Inflammatory macrophage treated with lipopolysaccharide for 4 hours (primary cell): ENCODE measurements around the gene SYCN.

ENCODE experiments used
- DNase-seq: peaks from one replicate; pipeline ENCODE4 v3.0.0-alpha.2; 2020

Gene SYCN

DNA sequence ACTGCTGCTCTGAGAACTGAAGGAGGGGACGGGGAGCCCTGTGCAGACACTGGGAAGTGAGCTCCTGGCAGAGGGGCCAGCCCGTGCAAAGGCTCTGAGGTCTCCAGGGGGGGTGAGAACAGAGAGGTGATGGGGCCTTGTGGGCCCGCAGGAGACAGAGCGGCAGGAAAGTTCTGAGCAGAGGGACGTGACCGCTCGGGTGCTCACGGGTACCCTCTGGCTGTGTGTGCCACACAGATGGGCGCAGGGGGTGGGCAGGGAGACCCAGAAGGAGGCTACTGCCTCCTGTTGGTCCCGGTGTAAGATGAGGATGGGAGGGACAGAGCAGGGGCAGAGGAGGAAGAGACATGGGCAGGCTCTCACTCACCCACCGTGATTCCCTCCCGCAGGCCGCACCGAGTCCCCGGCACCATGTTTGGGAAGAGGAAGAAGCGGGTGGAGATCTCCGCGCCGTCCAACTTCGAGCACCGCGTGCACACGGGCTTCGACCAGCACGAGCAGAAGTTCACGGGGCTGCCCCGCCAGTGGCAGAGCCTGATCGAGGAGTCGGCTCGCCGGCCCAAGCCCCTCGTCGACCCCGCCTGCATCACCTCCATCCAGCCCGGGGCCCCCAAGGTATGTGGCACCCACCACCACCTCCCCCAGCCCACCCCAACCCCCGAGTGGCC is 34.8 kb downstream of the SYCN start:
- no peak for DNase-seq

DNA sequence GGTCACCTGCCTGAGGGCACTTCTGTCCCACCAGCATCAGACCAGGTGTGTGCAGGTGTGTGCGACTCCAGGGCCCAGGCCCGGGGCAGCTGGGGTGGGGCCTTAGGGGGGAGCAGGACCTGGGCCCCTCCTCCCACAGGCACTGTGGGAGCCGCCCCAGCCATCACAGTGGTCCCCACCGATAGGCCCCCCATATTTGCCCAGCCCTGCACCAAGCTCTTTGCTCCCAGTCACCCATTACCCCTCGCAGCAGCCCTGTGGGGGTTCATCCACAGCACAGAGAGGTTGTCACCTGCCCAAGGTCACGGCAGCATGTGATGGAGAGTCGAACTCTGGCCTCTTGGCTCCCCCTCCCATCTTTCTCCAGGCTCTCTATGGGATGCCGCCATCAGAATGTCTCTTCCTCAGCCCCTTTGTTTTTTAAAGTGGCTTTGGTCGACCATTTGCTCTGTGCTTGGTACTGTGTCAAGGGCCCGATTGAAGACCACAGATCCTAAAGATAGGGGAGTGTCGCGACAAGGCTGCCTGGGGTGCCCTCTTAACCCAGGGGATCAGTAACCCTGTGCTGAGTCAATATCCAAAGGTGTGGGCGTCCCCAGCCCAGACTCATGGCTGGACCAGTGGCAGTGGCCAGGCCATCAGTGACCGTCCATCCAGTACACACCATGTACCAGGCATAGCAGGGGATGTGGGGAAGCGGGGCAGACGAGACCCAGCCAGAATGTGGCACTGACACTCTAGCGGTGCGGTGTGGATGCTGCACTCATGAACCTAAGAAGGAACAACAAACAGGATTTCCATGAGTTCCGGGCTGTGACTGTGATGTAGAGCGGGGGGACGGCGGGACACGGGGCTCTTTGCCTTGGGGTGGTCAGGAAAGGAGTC is 35.6 kb downstream of the SYCN start:
- no peak for DNase-seq

GRCh38 chr19:39167461-39168257 is 36.4 kb downstream of the SYCN start:
- DNase-seq: no peak

- DNase-seq: no peak
These were observed 37.3 kb downstream of the SYCN start for GRCh38 chr19:39166571-39167391.

GRCh38 chr19:39165857-39166256 is 38.2 kb downstream of the SYCN start:
- DNase-seq: no peak

- no peak for DNase-seq
These were observed 39.8 kb downstream of the SYCN start for GRCh38 chr19:39164289-39164688.

DNA sequence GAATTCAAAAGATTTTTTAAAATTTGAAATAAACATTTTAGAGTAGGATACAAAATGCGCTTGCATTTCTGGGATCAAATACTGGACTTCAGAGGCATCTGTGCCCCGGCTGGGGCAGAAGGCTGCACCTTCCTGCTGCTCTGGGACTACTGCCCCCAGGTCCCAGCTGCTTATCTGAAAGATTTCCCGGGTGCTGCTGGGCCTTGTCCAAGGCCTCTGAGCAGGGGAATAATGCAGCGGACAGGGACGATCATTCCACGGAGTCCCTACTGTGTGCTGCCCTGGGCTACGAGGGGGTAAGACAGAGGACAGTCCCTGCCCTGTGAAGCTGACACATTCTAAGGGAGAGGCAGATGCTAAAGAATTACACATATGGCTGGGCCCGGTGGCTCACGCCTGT is 40.4 kb downstream of the SYCN start:
- no peak for DNase-seq

- no peak for DNase-seq
These were observed 41.5 kb downstream of the SYCN start for GRCh38 chr19:39162441-39163043.

DNA sequence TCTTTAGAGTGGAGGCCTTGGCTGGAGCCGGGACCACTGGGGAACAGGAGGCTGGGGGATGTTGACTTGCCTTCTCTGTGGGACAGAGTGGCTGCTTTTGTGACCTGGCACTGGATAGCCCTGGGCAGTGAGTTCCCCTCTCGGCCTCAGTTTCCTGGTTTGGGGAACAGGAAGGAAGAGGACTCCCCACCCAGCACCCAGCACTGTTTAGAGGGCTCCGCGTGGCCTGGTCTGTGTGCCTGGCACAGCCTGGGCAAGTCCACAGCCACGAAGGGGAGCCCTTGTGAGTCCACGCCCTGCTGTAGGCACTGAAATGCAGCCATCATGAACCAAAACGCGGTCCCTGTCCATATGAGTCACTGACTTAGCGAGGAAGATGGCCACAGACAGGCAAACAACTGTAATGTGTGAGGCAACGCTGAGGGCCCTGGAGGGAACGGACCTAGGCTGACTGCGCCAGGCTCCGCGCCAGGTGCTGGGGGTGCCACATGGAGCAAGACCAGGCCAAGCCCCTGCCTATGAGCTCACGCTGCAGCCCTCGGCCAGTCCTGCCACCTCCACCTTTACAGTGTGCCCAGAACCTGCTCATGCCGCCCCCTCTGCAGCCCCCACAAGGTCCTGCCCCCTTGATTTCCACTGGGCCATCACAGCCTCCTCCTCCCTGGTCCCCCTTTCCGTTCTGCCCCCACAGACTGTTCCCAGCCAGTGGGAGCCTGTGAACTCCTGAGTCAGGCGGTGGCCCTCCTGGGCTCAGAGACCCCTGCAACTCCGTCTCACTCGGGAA is 43.0 kb downstream of the SYCN start:
- no peak for DNase-seq

DNA sequence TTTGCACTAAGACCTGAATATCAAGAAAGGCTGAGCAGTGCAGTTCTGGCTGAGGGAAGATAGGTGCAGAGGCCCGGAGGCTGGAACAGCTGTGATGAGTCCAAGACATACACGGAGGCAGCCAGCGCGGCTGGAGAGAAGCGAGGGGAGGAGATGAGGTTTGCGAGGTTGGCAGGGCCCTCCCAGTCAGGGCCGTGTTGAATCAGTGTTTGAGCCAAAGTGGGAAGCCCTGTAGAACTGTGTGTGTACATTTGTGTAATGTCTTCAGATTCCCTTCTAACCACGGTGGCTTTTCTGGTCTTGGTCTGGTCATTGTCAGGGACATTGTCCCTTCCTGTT is 43.6 kb downstream of the SYCN start:
- no peak for DNase-seq

GRCh38 chr19:39158646-39159260 is 45.3 kb downstream of the SYCN start:
- no peak for DNase-seq

GRCh38 chr19:39157997-39158389 is 46.1 kb downstream of the SYCN start:
- no peak for DNase-seq

GRCh38 chr19:39157275-39157996 is 46.6 kb downstream of the SYCN start:
- DNase-seq: no peak

DNA sequence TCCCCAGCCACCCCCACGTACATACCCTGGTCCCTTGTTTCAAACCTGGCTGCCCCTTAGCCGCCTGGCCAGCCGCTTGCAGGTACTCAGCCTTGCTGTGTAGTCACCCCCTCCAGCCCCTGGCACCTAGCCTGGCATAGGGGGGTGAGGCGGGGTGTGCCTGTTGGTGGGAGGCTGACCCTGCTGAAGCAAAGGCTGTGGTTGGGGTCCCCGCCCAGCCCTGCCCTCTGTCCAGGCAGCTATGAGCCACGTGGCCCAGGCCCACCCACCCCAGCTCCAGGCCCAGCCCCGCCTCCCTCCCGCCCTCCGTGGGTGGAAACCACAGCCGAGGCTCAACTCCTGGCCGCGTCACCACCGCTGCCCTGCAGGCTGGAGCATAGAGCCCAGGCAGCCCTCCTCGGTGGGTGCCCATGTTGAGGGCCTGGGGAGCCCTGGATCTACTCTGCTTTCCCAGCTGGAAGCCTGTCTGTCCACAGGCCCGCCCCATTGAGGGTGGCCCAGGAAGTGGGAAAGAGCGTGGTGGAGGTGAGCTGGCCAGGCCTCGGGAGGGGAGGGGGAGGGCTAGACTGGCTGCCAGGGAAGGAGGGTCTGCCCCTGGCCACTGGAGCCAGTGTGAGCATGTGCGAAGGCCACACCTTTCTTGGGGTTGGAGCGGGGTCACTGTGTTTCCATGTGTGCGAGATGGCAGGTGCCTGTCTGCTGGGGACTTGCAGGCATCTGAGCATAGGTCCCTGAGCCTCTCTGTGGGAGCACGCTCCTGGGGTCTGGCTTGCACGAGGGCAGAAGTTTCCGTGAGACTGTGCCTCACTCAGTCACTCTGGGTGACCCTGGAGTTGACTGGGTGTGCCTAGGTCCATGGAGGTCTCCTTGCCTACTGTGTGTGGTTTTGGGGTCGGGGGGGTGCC is 47.5 kb downstream of the SYCN start:
- no peak for DNase-seq

DNA sequence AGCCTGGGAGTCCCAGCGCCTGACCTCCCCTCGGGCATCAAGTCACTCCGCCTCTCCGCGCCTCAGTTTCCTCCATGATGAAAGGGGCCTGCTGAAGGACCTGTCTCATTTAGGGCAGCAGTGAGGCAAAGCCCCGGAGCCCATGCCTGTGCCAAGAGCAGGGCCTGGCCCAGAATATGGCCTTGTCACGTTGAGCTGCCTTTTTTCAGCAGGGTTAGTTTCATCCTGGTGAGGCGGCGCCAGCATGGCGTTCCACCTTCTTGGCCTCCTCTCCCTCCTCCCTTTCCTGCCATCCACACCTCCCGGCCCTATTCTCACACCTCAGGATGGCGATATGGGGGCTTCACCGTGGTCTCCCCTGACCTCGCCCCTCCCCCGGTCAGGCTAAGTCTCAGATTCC is 48.3 kb downstream of the SYCN start:
- DNase-seq: no peak

DNA sequence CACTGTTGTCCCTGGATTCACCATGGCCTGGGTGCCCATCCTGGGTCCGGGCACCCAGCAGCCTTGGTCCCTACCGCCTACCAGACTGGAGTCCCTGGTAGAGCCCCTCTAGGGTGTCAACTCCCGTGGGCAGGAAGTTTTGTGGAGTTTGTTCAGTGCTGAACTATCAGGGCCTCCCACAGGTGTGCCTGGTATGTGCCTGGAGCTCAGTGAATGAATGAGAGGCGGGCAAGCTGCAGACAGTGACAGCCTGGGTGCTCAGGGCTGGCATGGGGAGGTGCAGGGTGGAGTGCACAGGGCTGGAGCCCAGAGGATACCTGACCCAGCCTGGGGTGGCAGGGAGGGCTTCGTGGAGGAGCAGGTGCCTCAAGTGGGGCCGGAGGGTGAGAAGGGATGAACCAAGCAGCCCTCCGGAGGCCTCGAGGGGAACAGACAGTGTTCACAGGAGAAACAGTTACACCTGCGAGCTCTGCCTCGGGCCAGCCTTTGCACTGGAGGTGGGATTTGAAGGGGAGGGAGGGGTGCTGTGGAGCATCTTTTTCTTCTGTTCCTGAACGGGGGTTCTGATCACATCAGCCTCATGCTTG is 48.9 kb downstream of the SYCN start:
- DNase-seq: no peak

GRCh38 chr19:39154629-39155100 is 49.4 kb downstream of the SYCN start:
- DNase-seq: no peak

DNA sequence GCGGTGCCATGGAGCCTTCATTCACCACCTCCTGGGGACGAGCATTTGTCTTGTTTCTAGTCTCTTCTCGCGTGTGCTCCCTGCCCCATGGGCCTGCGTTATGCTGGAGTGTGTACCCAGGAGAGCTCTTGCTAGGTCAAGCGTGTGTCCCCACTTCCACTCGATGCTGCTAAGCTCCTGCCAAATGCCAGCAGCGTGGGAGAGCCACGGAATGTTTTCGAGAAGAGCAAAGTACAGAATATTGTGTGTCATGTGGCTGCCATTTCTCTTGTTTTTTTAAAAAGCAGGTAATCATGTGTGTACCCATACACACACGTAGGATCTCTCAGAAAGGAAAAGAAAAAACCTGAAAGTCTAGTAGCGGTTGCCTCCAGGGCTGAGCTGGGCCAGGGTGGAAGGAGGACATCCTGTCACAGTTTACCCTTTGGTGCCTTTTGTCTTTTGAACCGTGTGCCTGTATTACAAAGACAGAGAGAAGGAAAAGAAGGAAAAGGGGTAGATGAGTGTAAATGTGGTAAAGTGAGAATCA is 49.9 kb downstream of the SYCN start:
- no peak for DNase-seq
